Measurements from ENCODE around the gene LPCAT2.
"Not testable (repeated sequence)": the region's sequence is repeated elsewhere in the genome, so short reads cannot be mapped to it uniquely, and the experiment has no call there.

LPCAT2 gene

GRCh38 chr16:55615670-55616069 lies 106.8 kb downstream of the LPCAT2 start:
- DNase-seq = not testable (repeated sequence)

- DNase-seq = no peak
These were observed 112.9 kb downstream of the LPCAT2 start for GRCh38 chr16:55621771-55622170.

- no peak for DNase-seq
These were observed 113.4 kb downstream of the LPCAT2 start for GRCh38 chr16:55622272-55622671.

- DNase-seq = no peak
These were observed 114.2 kb downstream of the LPCAT2 start for GRCh38 chr16:55622930-55623561.

- no peak for DNase-seq
These were observed 114.8 kb downstream of the LPCAT2 start for GRCh38 chr16:55623640-55624039.

GRCh38 chr16:55624696-55625095 lies 115.8 kb downstream of the LPCAT2 start:
- DNase-seq = no peak

GRCh38 chr16:55625843-55626242 lies 117.0 kb downstream of the LPCAT2 start:
- no peak for DNase-seq

GRCh38 chr16:55628306-55628968 lies 119.6 kb downstream of the LPCAT2 start:
- DNase-seq = no peak

GRCh38 chr16:55630774-55631173 lies 121.9 kb downstream of the LPCAT2 start:
- no peak for DNase-seq

GRCh38 chr16:55632259-55632658 lies 123.4 kb downstream of the LPCAT2 start:
- no peak for DNase-seq

GRCh38 chr16:55634193-55634592 lies 125.3 kb downstream of the LPCAT2 start:
- DNase-seq = no peak

All from activated effector memory CD4-positive, alpha-beta T cell treated with anti-CD3 and anti-CD28 coated beads, Interleukin-2, amount 50 U/mL, for 16 hours (primary cell).